HEK293 (cell line): ENCODE data around the gene SLC45A2.

ENCODE experiments used
- BCL11A ChIP-seq: fragments of 450-650 bp; formaldehyde crosslinking; IDR thresholded peaks from 2 replicates; pipeline ENCODE4 v1.5.1; 2016; ENCODE audit warnings: low read depth, missing biosample characterization, missing genetic modification characterization
- CTCF ChIP-seq: fragments of 450-650 bp; formaldehyde crosslinking; IDR thresholded peaks from 2 replicates; pipeline ENCODE4 v1.5.1; 2016; ENCODE audit warnings: missing biosample characterization, missing genetic modification characterization
- ZBTB21 ChIP-seq: fragments of 450-650 bp; formaldehyde crosslinking; IDR thresholded peaks from 2 replicates; pipeline ENCODE4 v1.5.1; 2017; ENCODE audit warnings: missing biosample characterization, missing genetic modification characterization
- ZNF18 ChIP-seq: fragments of 450-650 bp; formaldehyde crosslinking; IDR thresholded peaks from 2 replicates; pipeline ENCODE4 v1.5.1; 2016; ENCODE audit warnings: missing biosample characterization, missing genetic modification characterization
- ZNF433 ChIP-seq: fragments of 450-650 bp; formaldehyde crosslinking; IDR thresholded peaks from 2 replicates; pipeline ENCODE4 v1.5.1; 2016; ENCODE audit warnings: missing biosample characterization, missing genetic modification characterization, low read depth
- ZNF561 ChIP-seq: fragments of 450-650 bp; IDR thresholded peaks from 2 replicates; pipeline ENCODE4 v1.5.1; 2018; ENCODE audit warnings: missing biosample characterization, missing genetic modification characterization, borderline replicate concordance

- TF ChIP-seq ZNF561 (tag by site-specific recombination), result no peak
- peak; percentile 32; the same call in 1 of the 2 replicates for TF ChIP-seq CTCF (tag by site-specific recombination)
- no peak for TF ChIP-seq ZNF433
- no peak for TF ChIP-seq BCL11A (tag by site-specific recombination)
- TF ChIP-seq ZNF18 (tag by site-specific recombination), result no peak
- TF ChIP-seq ZBTB21 (tag by site-specific recombination), result no peak
Measured at GRCh38 chr5:33994845-33995244, 10.4 kb upstream of the SLC45A2 start.
